HL-60 (cell line): ENCODE data around the gene FHAD1.
"Not testable (repeated sequence)": the region's sequence is repeated elsewhere in the genome, so short reads cannot be mapped to it uniquely, and the experiment has no call there.

ENCODE experiments used
- DNase-seq, 2 experiments: peaks; one replicate each; pipeline ENCODE4 v3.0.0-alpha.2; 2010 to 2020; ENCODE audit warnings: low read depth in 1 of 2, low spot score in 1 of 2
- H3K27ac ChIP-seq: fragments of 250-450 bp; sonication (Bioruptor Pico); replicated peaks from 2 replicates; pipeline ENCODE4 v1.5.1; 2020; ENCODE audit warnings: mild to moderate bottlenecking, moderate library complexity
- H3K27me3 ChIP-seq: fragments of 250-450 bp; sonication (Bioruptor Pico); 2 replicates; pipeline ENCODE4 v1.5.1; 2021; ENCODE audit warnings: mild to moderate bottlenecking, moderate library complexity; ENCODE audit not compliant: insufficient read depth, poor library complexity, severe bottlenecking
- H3K4me3 ChIP-seq: replicated peaks from 2 replicates; pipeline ENCODE4 v1.5.1; 2011; ENCODE audit warnings: mild to moderate bottlenecking, control low read depth, low read length; ENCODE audit not compliant: insufficient read depth
- CTCF ChIP-seq: IDR thresholded peaks from one replicate; pipeline ENCODE4 v1.5.1; 2011; ENCODE audit warnings: low read length, control low read depth, inconsistent platforms; ENCODE audit not compliant: insufficient read depth
- GABPA ChIP-seq: IDR thresholded peaks from 2 replicates; pipeline ENCODE4 v1.6.1; 2012; ENCODE audit warnings: low read depth
- POLR2AphosphoS5 ChIP-seq: IDR thresholded peaks from 2 replicates; pipeline ENCODE4 v1.6.1; 2012; ENCODE audit warnings: low read depth
- REST ChIP-seq: IDR thresholded peaks from 2 replicates; pipeline ENCODE4 v1.6.1; 2012; ENCODE audit warnings: low read depth; ENCODE audit not compliant: insufficient replicate concordance
- SPI1 ChIP-seq: IDR thresholded peaks from 2 replicates; pipeline ENCODE4 v1.6.1; 2012; ENCODE audit warnings: low read depth, mild to moderate bottlenecking, borderline replicate concordance

Gene FHAD1

DNA sequence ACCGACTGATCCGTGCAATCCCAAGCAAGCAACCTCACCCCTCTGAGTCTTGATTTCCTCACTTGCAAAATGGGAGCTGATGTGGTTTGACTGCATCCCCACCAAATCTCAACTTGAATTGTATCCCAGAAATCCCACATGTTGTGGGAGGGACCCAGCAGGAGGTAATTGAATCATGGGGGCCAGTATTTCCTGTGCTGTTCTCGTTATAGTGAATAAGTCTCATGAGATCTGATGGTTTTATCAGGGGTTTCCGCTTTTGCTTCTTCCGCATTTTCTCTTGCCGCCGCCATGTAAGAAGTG lies 58.4 kb downstream of the FHAD1 start:
- no peak overlapping the region for H3K27ac ChIP-seq
- no peak for DNase-seq
- no peak for TF ChIP-seq SPI1
- no peak for TF ChIP-seq POLR2AphosphoS5
- no peak for TF ChIP-seq GABPA
- no peak for TF ChIP-seq CTCF
- H3K27me3 ChIP-seq = no peaks in the 10 kb centered on the region
- H3K4me3 ChIP-seq = no peak overlapping the region

- not testable (repeated sequence) for H3K4me3 ChIP-seq
Measured at GRCh38 chr1:15306352-15306751, 59.3 kb downstream of the FHAD1 start.

GRCh38 chr1:15308135-15308534 lies 61.1 kb downstream of the FHAD1 start:
- Histone ChIP-seq H3K27me3 (no peaks in the 10 kb centered on the region), H3K4me3 (no peak overlapping the region), H3K27ac (no peak overlapping the region)
- no peak for DNase-seq
- TF ChIP-seq SPI1 = no peak
- no peak for TF ChIP-seq CTCF
- TF ChIP-seq GABPA = no peak
- TF ChIP-seq REST = no peak
- TF ChIP-seq POLR2AphosphoS5 = no peak

More at GRCh38 chr1:15306352-15306751, 59.3 kb downstream of the FHAD1 start:
- H3K27me3 ChIP-seq, DNase-seq, H3K27ac ChIP-seq: not testable (repeated sequence)

DNA sequence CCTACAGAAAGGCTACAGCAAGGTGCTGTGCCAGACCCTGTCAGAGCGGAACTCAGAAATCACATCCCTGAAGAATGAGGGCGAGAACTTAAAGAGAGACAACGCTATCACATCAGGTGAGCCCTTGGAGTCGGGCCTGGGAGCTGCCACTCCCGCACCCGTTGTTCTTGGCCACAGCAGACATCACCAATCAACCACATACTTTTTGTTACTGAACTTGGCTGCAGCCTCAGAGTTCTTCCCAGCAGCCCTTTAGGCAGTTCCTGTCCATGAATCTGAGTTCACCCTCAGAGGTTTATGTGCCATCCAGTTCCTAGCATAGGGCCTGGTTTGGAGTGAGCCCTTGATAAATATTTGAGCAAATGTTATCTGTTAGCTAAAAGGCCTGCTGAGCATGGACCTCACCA lies 61.6 kb downstream of the FHAD1 start:
- H3K27me3 ChIP-seq = no peaks in the 10 kb centered on the region
- DNase-seq = no peak

DNA sequence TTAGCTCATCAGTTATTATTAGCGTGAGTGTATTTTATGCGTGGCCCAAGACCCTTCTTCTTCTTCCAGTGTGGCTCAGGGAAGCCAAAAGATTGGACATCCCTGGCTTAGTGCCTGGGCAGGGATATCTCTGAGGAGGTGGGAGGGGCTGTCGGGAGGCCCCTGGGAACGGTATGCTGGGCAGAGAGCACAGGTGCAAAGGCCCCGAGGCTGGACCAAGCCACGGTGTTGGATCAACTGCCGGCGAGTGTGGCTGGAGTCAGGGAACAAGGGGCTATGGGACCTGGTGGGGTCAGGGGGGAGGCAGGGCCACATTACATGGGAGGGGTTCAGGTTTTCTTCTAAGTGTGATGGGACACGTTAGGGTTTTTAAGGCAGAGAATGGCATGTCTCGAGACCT lies 62.7 kb downstream of the FHAD1 start:
- H3K27ac ChIP-seq = no peak overlapping the region
- H3K27me3 ChIP-seq = no peaks in the 10 kb centered on the region
- TF ChIP-seq POLR2AphosphoS5 (no peak), GABPA (no peak), SPI1 (no peak), REST (no peak), CTCF (no peak)
- no peak for DNase-seq
- no peak overlapping the region for H3K4me3 ChIP-seq

More for the DNA sequence above, 61.6 kb downstream of the FHAD1 start:
- no peak for TF ChIP-seq CTCF
- H3K4me3 ChIP-seq = no peak overlapping the region
- no peak overlapping the region for H3K27ac ChIP-seq
